ENCODE data around the gene WDR37.

Gene WDR37

DNA sequence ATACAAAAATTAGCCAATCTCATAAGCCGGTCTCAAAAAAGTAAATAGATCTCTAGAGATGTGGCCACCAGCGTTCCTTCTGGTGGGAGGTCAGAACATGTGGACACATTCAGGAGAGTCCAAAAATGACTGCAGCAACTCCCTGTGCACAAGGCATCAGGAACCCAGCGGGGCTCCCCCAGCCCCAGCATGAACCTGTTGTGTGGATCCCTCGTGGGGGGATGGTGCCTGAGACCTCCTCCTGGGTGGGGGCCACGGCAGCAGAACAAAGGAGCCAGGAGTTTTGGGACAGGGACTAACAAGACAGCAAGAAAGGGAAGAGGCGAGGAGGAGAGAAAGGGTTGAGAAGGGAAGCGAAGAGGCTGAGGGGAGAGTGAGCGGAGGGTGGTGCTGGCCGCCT, 121.8 kb downstream of the WDR37 start:
- no peak for ATAC-seq (ENCODE audit: insufficient read depth, low read depth)
- H3K4me1 ChIP-seq (ENCODE audit: insufficient read depth, low read length): no peaks in the 10 kb centered on the region
- H3K79me2 ChIP-seq (ENCODE audit: insufficient read depth, low read length): no peaks in the 10 kb centered on the region
- no peaks in the 10 kb centered on the region for H4K20me1 ChIP-seq (ENCODE audit: insufficient read depth, low read length)
- no peak for TF ChIP-seq EZH2 (IDR thresholded peaks at IDR 0.05; ENCODE audit: borderline replicate concordance, low read depth, low read length, severe bottlenecking)
- TF ChIP-seq, protein P1, sequence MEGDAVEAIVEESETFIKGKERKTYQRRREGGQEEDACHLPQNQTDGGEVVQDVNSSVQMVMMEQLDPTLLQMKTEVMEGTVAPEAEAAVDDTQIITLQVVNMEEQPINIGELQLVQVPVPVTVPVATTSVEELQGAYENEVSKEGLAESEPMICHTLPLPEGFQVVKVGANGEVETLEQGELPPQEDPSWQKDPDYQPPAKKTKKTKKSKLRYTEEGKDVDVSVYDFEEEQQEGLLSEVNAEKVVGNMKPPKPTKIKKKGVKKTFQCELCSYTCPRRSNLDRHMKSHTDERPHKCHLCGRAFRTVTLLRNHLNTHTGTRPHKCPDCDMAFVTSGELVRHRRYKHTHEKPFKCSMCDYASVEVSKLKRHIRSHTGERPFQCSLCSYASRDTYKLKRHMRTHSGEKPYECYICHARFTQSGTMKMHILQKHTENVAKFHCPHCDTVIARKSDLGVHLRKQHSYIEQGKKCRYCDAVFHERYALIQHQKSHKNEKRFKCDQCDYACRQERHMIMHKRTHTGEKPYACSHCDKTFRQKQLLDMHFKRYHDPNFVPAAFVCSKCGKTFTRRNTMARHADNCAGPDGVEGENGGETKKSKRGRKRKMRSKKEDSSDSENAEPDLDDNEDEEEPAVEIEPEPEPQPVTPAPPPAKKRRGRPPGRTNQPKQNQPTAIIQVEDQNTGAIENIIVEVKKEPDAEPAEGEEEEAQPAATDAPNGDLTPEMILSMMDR (IDR thresholded peaks at IDR 0.05; ENCODE audit: borderline replicate concordance, extremely low read depth, low read length, poor library complexity, severe bottlenecking): no peak
- DNase-seq: no peak
- no peaks in the 10 kb centered on the region for H3K27me3 ChIP-seq (ENCODE audit: insufficient read depth, low read length, poor library complexity)
- H3K9ac ChIP-seq (ENCODE audit: low read depth, low read length): no peak overlapping the region
- H2AFZ ChIP-seq (ENCODE audit: low read depth, low read length): no peak overlapping the region
- no peaks in the 10 kb centered on the region for H3K36me3 ChIP-seq (ENCODE audit: insufficient read depth, low read length)
- H3K4me2 ChIP-seq (ENCODE audit: insufficient read depth, low read length): no peak overlapping the region
- no peaks in the 10 kb centered on the region for H3K9me3 ChIP-seq (ENCODE audit: insufficient read depth, low read length, severe bottlenecking)
- no peak overlapping the region for H3K4me3 ChIP-seq (ENCODE audit: low read depth in 1 of 2, low read length in 2 of 2)
- no peak overlapping the region for H3K27ac ChIP-seq (ENCODE audit: low read length)

DNA sequence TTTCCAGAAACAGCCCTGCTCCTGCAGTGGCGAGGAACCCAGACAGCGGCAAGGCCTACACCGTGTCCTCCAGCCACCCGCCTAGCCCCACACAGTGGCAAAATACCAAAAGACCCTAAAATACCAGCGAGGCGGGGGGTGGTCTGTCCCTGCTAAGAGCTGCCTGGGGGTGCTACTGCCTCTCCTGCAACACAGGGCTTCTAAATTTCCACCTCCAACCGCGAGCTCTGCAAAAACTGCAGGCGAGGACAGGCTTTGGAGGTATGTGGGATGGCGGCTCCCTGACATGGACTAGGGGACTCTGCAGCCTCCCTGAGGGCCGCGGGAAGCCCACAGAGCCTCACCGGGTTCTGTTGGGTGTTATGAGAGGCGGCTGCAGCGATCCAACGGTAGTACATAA, 122.3 kb downstream of the WDR37 start:
- Histone ChIP-seq H3K27ac (ENCODE audit: low read length) (no peak overlapping the region), H3K36me3 (ENCODE audit: insufficient read depth, low read length) (no peaks in the 10 kb centered on the region), H2AFZ (ENCODE audit: low read depth, low read length) (no peak overlapping the region), H3K4me1 (ENCODE audit: insufficient read depth, low read length) (no peaks in the 10 kb centered on the region), H3K4me3 (ENCODE audit: low read depth in 1 of 2, low read length in 2 of 2) (no peak overlapping the region), H4K20me1 (ENCODE audit: insufficient read depth, low read length) (no peaks in the 10 kb centered on the region), H3K27me3 (ENCODE audit: insufficient read depth, low read length, poor library complexity) (no peaks in the 10 kb centered on the region), H3K9ac (ENCODE audit: low read depth, low read length) (no peak overlapping the region), H3K79me2 (ENCODE audit: insufficient read depth, low read length) (no peaks in the 10 kb centered on the region), H3K9me3 (ENCODE audit: insufficient read depth, low read length, severe bottlenecking) (no peaks in the 10 kb centered on the region), H3K4me2 (ENCODE audit: insufficient read depth, low read length) (no peak overlapping the region)
- ATAC-seq (ENCODE audit: insufficient read depth, low read depth) (no peak), DNase-seq (no peak)
- TF ChIP-seq, protein P1 (IDR thresholded peaks at IDR 0.05; ENCODE audit: borderline replicate concordance, extremely low read depth, low read length, poor library complexity, severe bottlenecking): no peak
- TF ChIP-seq EZH2 (IDR thresholded peaks at IDR 0.05; ENCODE audit: borderline replicate concordance, low read depth, low read length, severe bottlenecking): no peak

DNA sequence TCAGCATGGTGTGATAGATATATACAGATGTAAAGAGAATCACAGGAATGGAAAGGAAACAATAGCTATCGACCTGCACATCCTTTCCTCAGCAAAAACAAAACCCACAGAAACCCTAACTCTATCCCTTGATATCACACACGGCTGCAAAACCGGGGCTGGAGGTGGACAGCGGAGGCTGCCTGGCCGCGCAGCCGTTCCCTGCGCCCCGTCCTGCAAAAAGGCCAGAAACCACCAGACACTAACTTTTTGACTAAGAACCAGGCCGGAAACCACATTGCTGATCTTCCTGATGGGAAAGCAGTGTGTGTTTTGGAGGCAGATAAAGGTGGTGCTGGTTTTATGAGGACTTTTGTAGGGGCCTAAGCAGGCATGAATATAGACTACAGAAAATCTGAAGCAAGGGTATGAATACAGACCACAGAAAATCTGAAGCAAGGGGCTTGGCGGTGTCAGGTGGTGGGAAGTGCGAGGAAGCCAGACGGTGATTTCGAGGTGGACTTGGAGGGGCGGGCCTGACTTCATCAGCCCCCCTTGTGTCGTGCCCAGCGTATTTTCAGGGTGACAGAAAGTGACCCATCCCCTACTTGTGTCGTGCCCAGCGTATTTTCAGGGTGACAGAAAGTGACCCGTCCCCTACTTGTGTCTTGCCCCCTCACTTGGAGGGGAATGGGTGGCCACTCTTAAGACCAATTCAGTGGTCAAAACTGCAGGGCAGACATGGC, 123.3 kb downstream of the WDR37 start:
- DNase-seq (no peak), ATAC-seq (ENCODE audit: insufficient read depth, low read depth) (no peak)
- no peaks in the 10 kb centered on the region for H3K27me3 ChIP-seq (ENCODE audit: insufficient read depth, low read length, poor library complexity)
- H3K79me2 ChIP-seq (ENCODE audit: insufficient read depth, low read length): no peaks in the 10 kb centered on the region
- no peaks in the 10 kb centered on the region for H3K9me3 ChIP-seq (ENCODE audit: insufficient read depth, low read length, severe bottlenecking)
- no peaks in the 10 kb centered on the region for H3K4me1 ChIP-seq (ENCODE audit: insufficient read depth, low read length)
- no peak overlapping the region for H2AFZ ChIP-seq (ENCODE audit: low read depth, low read length)
- H4K20me1 ChIP-seq (ENCODE audit: insufficient read depth, low read length): no peaks in the 10 kb centered on the region
- H3K27ac ChIP-seq (ENCODE audit: low read length): no peak overlapping the region
- no peak overlapping the region for H3K4me2 ChIP-seq (ENCODE audit: insufficient read depth, low read length)
- no peak overlapping the region for H3K9ac ChIP-seq (ENCODE audit: low read depth, low read length)
- TF ChIP-seq EZH2 (IDR thresholded peaks at IDR 0.05; ENCODE audit: borderline replicate concordance, low read depth, low read length, severe bottlenecking): no peak
- TF ChIP-seq, protein P1 (IDR thresholded peaks at IDR 0.05; ENCODE audit: borderline replicate concordance, extremely low read depth, low read length, poor library complexity, severe bottlenecking): no peak
- no peak overlapping the region for H3K4me3 ChIP-seq (ENCODE audit: low read depth in 1 of 2, low read length in 2 of 2)
- no peaks in the 10 kb centered on the region for H3K36me3 ChIP-seq (ENCODE audit: insufficient read depth, low read length)
